GM10266 (cell line): ENCODE measurements around the gene URM1.

Experiments
- DNase-seq: peaks from one replicate; pipeline ENCODE4 v3.0.0; 2012; ENCODE audit errors: extremely low spot score
- CTCF ChIP-seq: IDR thresholded peaks from 2 replicates; pipeline ENCODE4 v1.5.1; 2012; ENCODE audit warnings: mild to moderate bottlenecking, low read depth; ENCODE audit not compliant: control insufficient read depth, insufficient read depth; ENCODE audit errors: missing control alignments

URM1 gene

GRCh38 chr9:128389395-128390149 lies 18.4 kb downstream of the URM1 start:
- no peak for DNase-seq
- no peak for TF ChIP-seq CTCF

GRCh38 chr9:128390150-128390812 lies 19.1 kb downstream of the URM1 start:
- TF ChIP-seq CTCF, result no peak
- no peak for DNase-seq

GRCh38 chr9:128390813-128391711 lies 19.9 kb downstream of the URM1 start:
- DNase-seq, result no peak
- TF ChIP-seq CTCF, result no peak

GRCh38 chr9:128391956-128392301 lies 20.8 kb downstream of the URM1 start:
- no peak for TF ChIP-seq CTCF
- no peak for DNase-seq

GRCh38 chr9:128392302-128393144 lies 21.3 kb downstream of the URM1 start:
- no peak for TF ChIP-seq CTCF
- no peak for DNase-seq

GRCh38 chr9:128393145-128393775 lies 22.1 kb downstream of the URM1 start:
- DNase-seq, result no peak

More at GRCh38 chr9:128393145-128393775, 22.1 kb downstream of the URM1 start:
- no peak for TF ChIP-seq CTCF
